HG03571 (cell line): ENCODE results near the gene BANP.
"Not testable (repeated sequence)": the region's sequence is repeated elsewhere in the genome, so short reads cannot be mapped to it uniquely, and the experiment has no call there.

Experiments
- ATAC-seq: cut with Tn5 transposase; IDR thresholded peaks from one replicate; pipeline ENCODE4 v1.9.1; 2021; ENCODE audit not compliant: unreplicated experiment

The BANP gene

GRCh38 chr16:88076932-88077320 is 125.7 kb downstream of the BANP start:
- not testable (repeated sequence) for ATAC-seq

- no peak for ATAC-seq
Observed at GRCh38 chr16:88077328-88078108, 126.3 kb downstream of the BANP start.

GRCh38 chr16:88078111-88078775 is 127.0 kb downstream of the BANP start:
- ATAC-seq: no peak

- no peak for ATAC-seq
Observed at GRCh38 chr16:88083582-88083981, 132.3 kb downstream of the BANP start.

- no peak for ATAC-seq
Observed at GRCh38 chr16:88084881-88085280, 133.6 kb downstream of the BANP start.

GRCh38 chr16:88086571-88087516 is 135.6 kb downstream of the BANP start:
- ATAC-seq: no peak

GRCh38 chr16:88087517-88087877 is 136.3 kb downstream of the BANP start:
- ATAC-seq: no peak

- ATAC-seq: no peak
Observed at GRCh38 chr16:88088161-88088581, 136.9 kb downstream of the BANP start.

GRCh38 chr16:88088611-88089010 is 137.4 kb downstream of the BANP start:
- ATAC-seq: not testable (repeated sequence)

GRCh38 chr16:88089071-88089470 is 137.8 kb downstream of the BANP start:
- not testable (repeated sequence) for ATAC-seq

GRCh38 chr16:88089632-88090376 is 138.6 kb downstream of the BANP start:
- not testable (repeated sequence) for ATAC-seq

- ATAC-seq: not testable (repeated sequence)
Observed at GRCh38 chr16:88090377-88091175, 139.3 kb downstream of the BANP start.

- not testable (repeated sequence) for ATAC-seq
Observed at GRCh38 chr16:88091221-88091971, 140.2 kb downstream of the BANP start.

- ATAC-seq: not testable (repeated sequence)
Observed at GRCh38 chr16:88091972-88092302, 140.7 kb downstream of the BANP start.

GRCh38 chr16:88092791-88093555 is 141.7 kb downstream of the BANP start:
- not testable (repeated sequence) for ATAC-seq

- ATAC-seq: not testable (repeated sequence)
Observed at GRCh38 chr16:88093556-88094252, 142.5 kb downstream of the BANP start.

- ATAC-seq: not testable (repeated sequence)
Observed at GRCh38 chr16:88094253-88094575, 143.0 kb downstream of the BANP start.

GRCh38 chr16:88094900-88095299 is 143.7 kb downstream of the BANP start:
- ATAC-seq: not testable (repeated sequence)
